ENCODE results near the gene SLC16A3.

GRCh38 chr17:82283208-82283749, 54.4 kb downstream of the SLC16A3 start:
- TF ChIP-seq CTCF (IDR thresholded peaks at IDR 0.05) (no peak), ZFX (IDR thresholded peaks at IDR 0.05; ENCODE audit: borderline replicate concordance) (no peak)
